Calu3 (cell line): ENCODE data around the gene DPH1. TPM values are rescaled to one million over a fixed set of nuclear protein-coding genes. Genes with fewer than 3 reads are reported as not detected.

Experiments used
- BruUV-seq: library from RNA; stranded (reverse); fragments of 400-500 nt; replicated peaks from 2 replicates; lab custom pipeline; 2021; lab: Mats Ljungman, UMichigan
- CTCF ChIA-PET: fragments of 300-600 bp; sonication (Branson Sonifier 250); formaldehyde crosslinking; loops from one replicate; lab custom pipeline; 2022; ENCODE audit warnings: antibody characterized with exemption; lab: Charles Lee
- DNase-seq: peaks from one replicate; pipeline ENCODE4 v3.0.0; 2022
- H3K27ac Mint-ChIP-seq: one replicate; pipeline ENCODE4 v1.8.0; 2022; ENCODE audit warnings: mixed read lengths; ENCODE audit not compliant: unreplicated experiment
- H3K27me3 Mint-ChIP-seq: one replicate; pipeline ENCODE4 v1.8.0; 2022; ENCODE audit warnings: mixed read lengths; ENCODE audit not compliant: unreplicated experiment
- H3K36me3 Mint-ChIP-seq: one replicate; pipeline ENCODE4 v1.8.0; 2022; ENCODE audit warnings: mild to moderate bottlenecking, moderate library complexity, mixed read lengths; ENCODE audit not compliant: insufficient read depth, unreplicated experiment
- H3K4me1 Mint-ChIP-seq: one replicate; pipeline ENCODE4 v1.8.0; 2022; ENCODE audit warnings: mild to moderate bottlenecking, low read depth, mixed read lengths; ENCODE audit not compliant: unreplicated experiment
- H3K4me3 Mint-ChIP-seq: one replicate; pipeline ENCODE4 v1.8.0; 2022; ENCODE audit warnings: mild to moderate bottlenecking, low read depth, moderate library complexity, mixed read lengths; ENCODE audit not compliant: unreplicated experiment
- H3K9me3 Mint-ChIP-seq: one replicate; pipeline ENCODE4 v1.8.0; 2022; ENCODE audit warnings: low read depth, mixed read lengths; ENCODE audit not compliant: unreplicated experiment
- CTCF ChIP-seq: fragments of 200-600 bp; IDR thresholded peaks from one replicate; pipeline ENCODE4 v1.8.0; 2022; ENCODE audit warnings: antibody characterized with exemption; ENCODE audit not compliant: unreplicated experiment
- intact Hi-C: fragments of 100-400 bp; cut with micrococcal nuclease; formaldehyde crosslinking; loops from one replicate; pipeline ENCODE4 v1.10.0; 2022; ENCODE audit not compliant: unreplicated experiment
- total RNA-seq: library from RNA; stranded (reverse); gene quantifications from 2 replicates; pipeline ENCODE4 v1.2.3, GENCODE V29; 2022

The DPH1 gene
- total RNA-seq, 1 experiment from 2014 or later: 24.7 TPM

GRCh38 chr17:2055292-2056205 lies 25.6 kb downstream of the DPH1 start:
- peaks cover 32% of the 10 kb centered on the region for H3K27me3 Mint-ChIP-seq
- H3K4me1 Mint-ChIP-seq: peaks cover 8% of the 10 kb centered on the region
- no peak for TF ChIP-seq CTCF
- intact Hi-C loops: no loop called here
- H3K27ac Mint-ChIP-seq: no peak overlapping the region
- peaks cover 5% of the 10 kb centered on the region for H3K36me3 Mint-ChIP-seq
- BruUV-seq: no TSS peak
- peak overlapping the region; percentile 60 for H3K4me3 Mint-ChIP-seq
- CTCF ChIA-PET: interaction anchor here (1.0 to 2.6 kb wide), 4 partner anchors 38 to 189 kb away, joined by 3 to 22 read pairs (median 4); no protein-coding TSS in a partner anchor
- DNase-seq: no peak
- H3K9me3 Mint-ChIP-seq: no peaks in the 10 kb centered on the region

DNA sequence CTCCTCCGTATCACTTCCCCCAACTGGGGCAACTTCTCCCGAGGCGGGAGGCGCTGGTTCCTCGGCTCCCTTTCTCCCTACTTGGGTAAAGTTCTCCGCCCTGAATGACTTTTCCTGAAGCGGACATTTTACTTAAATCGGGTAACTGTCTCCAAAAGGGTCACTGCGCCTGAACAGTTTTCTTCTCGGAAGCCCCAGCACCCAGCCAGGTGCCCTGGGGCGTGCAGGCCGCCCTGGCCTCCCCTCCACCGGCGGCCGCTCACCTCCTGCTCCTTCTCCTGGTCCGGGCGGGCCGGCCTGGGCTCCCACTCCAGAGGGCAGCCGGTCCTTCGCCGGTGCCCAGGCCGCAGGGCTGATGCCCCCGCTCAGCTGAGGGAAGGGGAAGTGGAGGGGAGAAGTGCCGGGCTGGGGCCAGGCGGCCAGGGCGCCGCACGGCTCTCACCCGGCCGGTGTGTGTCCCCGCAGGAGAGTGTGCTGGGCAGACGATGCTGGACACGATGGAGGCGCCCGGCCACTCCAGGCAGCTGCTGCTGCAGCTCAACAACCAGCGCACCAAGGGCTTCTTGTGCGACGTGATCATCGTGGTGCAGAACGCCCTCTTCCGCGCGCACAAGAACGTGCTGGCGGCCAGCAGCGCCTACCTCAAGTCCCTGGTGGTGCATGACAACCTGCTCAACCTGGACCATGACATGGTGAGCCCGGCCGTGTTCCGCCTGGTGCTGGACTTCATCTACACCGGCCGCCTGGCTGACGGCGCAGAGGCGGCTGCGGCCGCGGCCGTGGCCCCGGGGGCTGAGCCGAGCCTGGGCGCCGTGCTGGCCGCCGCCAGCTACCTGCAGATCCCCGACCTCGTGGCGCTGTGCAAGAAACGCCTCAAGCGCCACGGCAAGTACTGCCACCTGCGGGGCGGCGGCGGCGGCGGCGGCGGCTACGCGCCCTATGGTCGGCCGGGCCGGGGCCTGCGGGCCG lies 26.5 kb downstream of the DPH1 start:
- H3K27me3 Mint-ChIP-seq: peaks cover 25% of the 10 kb centered on the region
- intact Hi-C loops: no loop called here
- peaks cover 8% of the 10 kb centered on the region for H3K4me1 Mint-ChIP-seq
- TF ChIP-seq CTCF: no peak
- no peaks in the 10 kb centered on the region for H3K9me3 Mint-ChIP-seq
- peaks cover 5% of the 10 kb centered on the region for H3K36me3 Mint-ChIP-seq
- CTCF ChIA-PET: interaction anchor here (2.6 kb wide), 1 partner anchor 188 kb away, joined by 22 read pairs; no protein-coding TSS in a partner anchor
- no TSS peak for BruUV-seq
- no peak for DNase-seq
- H3K4me3 Mint-ChIP-seq: no peak overlapping the region
- no peak overlapping the region for H3K27ac Mint-ChIP-seq

GRCh38 chr17:2057175-2057759 lies 27.3 kb downstream of the DPH1 start:
- no peak for TF ChIP-seq CTCF

More at GRCh38 chr17:2057175-2057759, 27.3 kb downstream of the DPH1 start:
- intact Hi-C loops: no loop called here
- Mint-ChIP-seq H3K9me3 (no peaks in the 10 kb centered on the region), H3K27me3 (peaks cover 17% of the 10 kb centered on the region), H3K27ac (no peak overlapping the region), H3K4me3 (no peak overlapping the region), H3K36me3 (peaks cover 5% of the 10 kb centered on the region), H3K4me1 (peaks cover under 1% of the 10 kb centered on the region)
- BruUV-seq: no TSS peak
- CTCF ChIA-PET: no interaction called here
- DNase-seq: no peak
